Peyer's patch (tissue), 4 donors: ENCODE measurements around the gene P2RY4. TPM values are rescaled to one million over a fixed set of nuclear protein-coding genes. Genes with fewer than 3 reads are reported as not detected.

Source experiments
- DNase-seq, 3 donors: peaks; one replicate each; pipeline ENCODE4 v3.0.0-alpha.2; 2017 to 2019
- H3K27ac ChIP-seq, 4 donors: fragments of 200-600 bp; sonication (generic); one replicate each; pipeline ENCODE4 v1.5.1; 2016 to 2019
- H3K27me3 ChIP-seq, 2 donors: fragments of 200-600 bp; sonication (generic); one replicate each; pipeline ENCODE4 v1.5.1; 2019
- H3K36me3 ChIP-seq, 3 donors: fragments of 200-600 bp; sonication (generic); one replicate each; pipeline ENCODE4 v1.5.1; 2016 to 2019
- H3K4me1 ChIP-seq, 4 donors: fragments of 200-600 bp; sonication (generic); one replicate each; pipeline ENCODE4 v1.5.1; 2016 to 2019
- H3K4me3 ChIP-seq, 4 donors: fragments of 200-600 bp; sonication (generic); 1 replicate in 3 of 4; 2 replicates in 1 of 4; pipeline ENCODE4 v1.5.1; 2016 to 2019; ENCODE audit warnings: mild to moderate bottlenecking in 1 of 4
- H3K9me3 ChIP-seq, 4 donors: fragments of 200-600 bp; sonication (generic); one replicate each; pipeline ENCODE4 v1.5.1; 2016 to 2019; ENCODE audit warnings: mild to moderate bottlenecking in 1 of 4
- CTCF ChIP-seq, 6 experiments: fragments of 450-650 bp in 4 of 6; fragments of 200-600 bp in 2 of 6; sonication (generic) in 1 of 6; IDR thresholded peaks; one replicate each; pipeline ENCODE4 v1.5.1; 2017 to 2019; ENCODE audit warnings: antibody characterized with exemption in 6 of 6, mild to moderate bottlenecking in 3 of 6, moderate library complexity in 1 of 6
- POLR2A ChIP-seq, 2 donors: fragments of 450-650 bp; IDR thresholded peaks; one replicate each; pipeline ENCODE4 v1.5.1; 2017; ENCODE audit warnings: antibody characterized with exemption in 2 of 2, mild to moderate bottlenecking in 2 of 2, moderate library complexity in 2 of 2
- total RNA-seq, 4 donors: library from RNA; depleted of rRNA; stranded (reverse); fragments of >200 nt; gene quantifications; one replicate each; pipeline ENCODE4 v1.1.0, GENCODE V29; 2016

The P2RY4 gene
- total RNA-seq, 4 donors from 2014 or later = 1.7 to 19.4 (median 13.2) TPM

- no peak for DNase-seq
- Histone ChIP-seq H3K27ac (no peak overlapping the region), H3K4me1 (no peaks in the 10 kb centered on the region), H3K27me3 (no peaks in the 10 kb centered on the region), H3K9me3 (no peaks in the 10 kb centered on the region), H3K36me3 (no peaks in the 10 kb centered on the region), H3K4me3 (no peak overlapping the region)
- TF ChIP-seq CTCF (IDR thresholded peaks at IDR 0.05) = no peak
- no peak for TF ChIP-seq POLR2A (IDR thresholded peaks at IDR 0.05)
Observed at GRCh38 chrX:70240751-70241150, 19.3 kb downstream of the P2RY4 start.

GRCh38 chrX:70234355-70234754 lies 25.6 kb downstream of the P2RY4 start, which contains the start of gene AWAT1:
AWAT1 (plus strand) TSS chrX:70234655; CDS start chrX:70234696, 41 bp downstream.
- no peaks in the 10 kb centered on the region for H3K27me3 ChIP-seq
- no peak for DNase-seq
- H3K4me1 ChIP-seq = no peaks in the 10 kb centered on the region
- no peak within 1 kb of the TSS for H3K4me3 ChIP-seq
- H3K9me3 ChIP-seq = no peaks in the 10 kb centered on the region
- no peak within 1 kb of the TSS for H3K27ac ChIP-seq
- TF ChIP-seq CTCF (IDR thresholded peaks at IDR 0.05) = no peak
- no peak for TF ChIP-seq POLR2A (IDR thresholded peaks at IDR 0.05)
- H3K36me3 ChIP-seq = no peaks in the 10 kb centered on the region

GRCh38 chrX:70231666-70232065 lies 28.3 kb downstream of the P2RY4 start:
- Histone ChIP-seq H3K4me1 (no peaks in the 10 kb centered on the region), H3K9me3 (no peaks in the 10 kb centered on the region), H3K27me3 (no peaks in the 10 kb centered on the region), H3K27ac (no peak overlapping the region), H3K4me3 (no peak overlapping the region), H3K36me3 (no peaks in the 10 kb centered on the region)
- TF ChIP-seq CTCF (IDR thresholded peaks at IDR 0.05) (no peak), POLR2A (IDR thresholded peaks at IDR 0.05) (no peak)
- no peak for DNase-seq

GRCh38 chrX:70226687-70227086 lies 33.3 kb downstream of the P2RY4 start:
- DNase-seq = no peak
- Histone ChIP-seq H3K27me3 (no peaks in the 10 kb centered on the region), H3K4me1 (no peaks in the 10 kb centered on the region), H3K36me3 (no peaks in the 10 kb centered on the region), H3K27ac (no peak overlapping the region), H3K9me3 (no peaks in the 10 kb centered on the region), H3K4me3 (no peak overlapping the region)
- TF ChIP-seq POLR2A (IDR thresholded peaks at IDR 0.05) = no peak
- TF ChIP-seq CTCF (IDR thresholded peaks at IDR 0.05) = no peak

- no peak for DNase-seq
- Histone ChIP-seq H3K4me1 (no peaks in the 10 kb centered on the region), H3K36me3 (no peaks in the 10 kb centered on the region), H3K4me3 (no peak overlapping the region), H3K9me3 (no peaks in the 10 kb centered on the region), H3K27me3 (no peaks in the 10 kb centered on the region), H3K27ac (no peak overlapping the region)
- TF ChIP-seq POLR2A (IDR thresholded peaks at IDR 0.05) = no peak
- TF ChIP-seq CTCF (IDR thresholded peaks at IDR 0.05) = no peak
Observed at GRCh38 chrX:70226048-70226447, 34.0 kb downstream of the P2RY4 start.
